Activated naive CD8-positive, alpha-beta T cell treated with anti-CD3 and anti-CD28 coated beads, Interleukin-2, amount 50 U/mL, for 16 hours (primary cell): ENCODE data around the gene PAPOLA.

Source experiments
- DNase-seq: peaks from one replicate; pipeline ENCODE4 v3.0.0-alpha.2; 2020; ENCODE audit warnings: low read depth, low spot score

PAPOLA gene

GRCh38 chr14:96565811-96566210 lies 63.6 kb downstream of the PAPOLA start:
- no peak for DNase-seq

GRCh38 chr14:96567289-96567899 lies 65.2 kb downstream of the PAPOLA start:
- no peak for DNase-seq

GRCh38 chr14:96568621-96569020 lies 66.4 kb downstream of the PAPOLA start:
- no peak for DNase-seq

GRCh38 chr14:96571311-96571710 lies 69.1 kb downstream of the PAPOLA start:
- no peak for DNase-seq

- DNase-seq, result no peak
These were observed 71.4 kb downstream of the PAPOLA start for GRCh38 chr14:96573473-96574100.

GRCh38 chr14:96574171-96574632 lies 72.0 kb downstream of the PAPOLA start:
- DNase-seq, result no peak

- no peak for DNase-seq
These were observed 72.8 kb downstream of the PAPOLA start for GRCh38 chr14:96574633-96575632.

GRCh38 chr14:96576359-96576758 lies 74.2 kb downstream of the PAPOLA start:
- DNase-seq, result no peak

- no peak for DNase-seq
These were observed 74.8 kb downstream of the PAPOLA start for GRCh38 chr14:96576937-96577336.

- no peak for DNase-seq
These were observed 76.4 kb downstream of the PAPOLA start for GRCh38 chr14:96578619-96579018.

GRCh38 chr14:96579358-96579757 lies 77.2 kb downstream of the PAPOLA start:
- DNase-seq, result no peak

GRCh38 chr14:96579855-96580254 lies 77.7 kb downstream of the PAPOLA start:
- DNase-seq, result no peak

GRCh38 chr14:96580566-96580965 lies 78.4 kb downstream of the PAPOLA start:
- DNase-seq, result no peak

- DNase-seq, result no peak
These were observed 78.8 kb downstream of the PAPOLA start for GRCh38 chr14:96581026-96581425.

- no peak for DNase-seq
These were observed 79.7 kb downstream of the PAPOLA start for GRCh38 chr14:96581902-96582301.

GRCh38 chr14:96582411-96582961 lies 80.3 kb downstream of the PAPOLA start:
- DNase-seq, result no peak

- DNase-seq, result no peak
These were observed 80.8 kb downstream of the PAPOLA start for GRCh38 chr14:96582995-96583394.

GRCh38 chr14:96583569-96584041 lies 81.4 kb downstream of the PAPOLA start:
- DNase-seq, result no peak

- DNase-seq, result no peak
These were observed 82.2 kb downstream of the PAPOLA start for GRCh38 chr14:96584199-96584906.

GRCh38 chr14:96584907-96585671 lies 82.9 kb downstream of the PAPOLA start:
- no peak for DNase-seq

GRCh38 chr14:96585672-96586013 lies 83.5 kb downstream of the PAPOLA start:
- DNase-seq, result no peak
